SK-N-SH (cell line): ENCODE measurements around the gene ZNF784. TPM values are rescaled to one million over a fixed set of nuclear protein-coding genes. Genes with fewer than 3 reads are reported as not detected.

Experiments used
- CTCF ChIA-PET: fragments of 300-600, 350-600 bp; formaldehyde crosslinking; extraction: SDS; loops from one replicate; lab custom pipeline; 2021; lab: Yijun Ruan, JAX
- POLR2A ChIA-PET: fragments of 350-600 bp; sonication (Branson Sonifier 250); formaldehyde crosslinking; extraction: SDS; loops from one replicate; lab custom pipeline; 2020; ENCODE audit warnings: antibody characterized with exemption, inconsistent platforms; lab: Yijun Ruan, JAX
- DNase-seq: peaks from one replicate; pipeline ENCODE4 v3.0.0; 2012
- H2AFZ ChIP-seq: fragments of 200-600 bp; sonication (generic); 2 replicates; pipeline ENCODE4 v1.8.1; 2016; ENCODE audit warnings: antibody characterized with exemption, mild to moderate bottlenecking, low read depth
- H3F3A ChIP-seq: fragments of 200-600 bp; sonication (generic); replicated peaks from 2 replicates; pipeline ENCODE3; 2016; ENCODE audit warnings: antibody characterized with exemption, mild to moderate bottlenecking; ENCODE audit not compliant: insufficient read depth
- H3K27ac ChIP-seq, 2 experiments: fragments of 200-500 bp in 1 of 2; fragments of 200-600 bp in 1 of 2; sonication (Bioruptor generic) in 1 of 2; sonication (generic), shearing (Covaris generic) in 1 of 2; 2 replicates each; pipeline versions ENCODE4 v1.5.1 to v1.6.1; 2014 to 2016; ENCODE audit warnings: low read depth in 2 of 2, inconsistent platforms in 1 of 2, low read length in 1 of 2, mild to moderate bottlenecking in 1 of 2, mixed read lengths in 1 of 2
- H3K27me3 ChIP-seq: fragments of 200-600 bp; sonication (generic), shearing (Covaris generic); 2 replicates; pipeline ENCODE4 v1.6.1; 2016; ENCODE audit warnings: mixed run types; ENCODE audit not compliant: insufficient read depth
- H3K36me3 ChIP-seq, 2 experiments: fragments of 200-500 bp in 1 of 2; fragments of 200-600 bp in 1 of 2; sonication (Bioruptor generic) in 1 of 2; sonication (generic) in 1 of 2; replicated peaks in 1 of 2; 2 replicates each; pipeline versions ENCODE3 to v1.5.1; 2014 to 2016; ENCODE audit warnings: low read length in 1 of 2, mild to moderate bottlenecking in 1 of 2; ENCODE audit not compliant: insufficient read depth in 2 of 2, control insufficient read depth in 1 of 2
- H3K4me1 ChIP-seq, 2 experiments: fragments of 200-500 bp in 1 of 2; fragments of 200-600 bp in 1 of 2; sonication (Bioruptor generic) in 1 of 2; sonication (generic), shearing (Covaris generic) in 1 of 2; 2 replicates each; pipeline versions ENCODE4 v1.5.1 to v1.6.1; 2014 to 2016; ENCODE audit warnings: low read depth in 1 of 2, low read length in 1 of 2, mixed run types in 1 of 2; ENCODE audit not compliant: insufficient read depth in 2 of 2, control insufficient read depth in 1 of 2
- H3K4me2 ChIP-seq: fragments of 200-600 bp; sonication (generic), shearing (Covaris generic); 2 replicates; pipeline ENCODE4 v1.6.1; 2017; ENCODE audit warnings: mixed run types
- H3K4me3 ChIP-seq, 2 experiments: fragments of 200-500 bp in 1 of 2; fragments of 200-600 bp in 1 of 2; sonication (Bioruptor generic) in 1 of 2; sonication (generic), shearing (Covaris generic) in 1 of 2; 2 replicates each; pipeline versions ENCODE4 v1.5.1 to v1.8.1; 2014 to 2016; ENCODE audit warnings: low read depth in 2 of 2, inconsistent platforms in 1 of 2, low read length in 1 of 2, mild to moderate bottlenecking in 1 of 2, mixed read lengths in 1 of 2, moderate library complexity in 1 of 2
- H3K79me2 ChIP-seq: fragments of 200-600 bp; sonication (generic); 2 replicates; pipeline ENCODE4 v1.8.1; 2017; ENCODE audit warnings: mild to moderate bottlenecking; ENCODE audit not compliant: insufficient read depth
- H3K9ac ChIP-seq: fragments of 200-600 bp; sonication (generic); 2 replicates; pipeline ENCODE4 v1.6.1; 2017; ENCODE audit warnings: mixed run types
- H3K9me2 ChIP-seq: fragments of 200-600 bp; sonication (generic); 2 replicates; pipeline ENCODE4 v1.6.1; 2017; ENCODE audit warnings: mixed run types
- H3K9me3 ChIP-seq: fragments of 200-600 bp; sonication (generic); 2 replicates; pipeline ENCODE4 v1.6.1; 2017; ENCODE audit warnings: mixed run types, mild to moderate bottlenecking, moderate library complexity
- H4K20me1 ChIP-seq: fragments of 200-600 bp; sonication (generic); 2 replicates; pipeline ENCODE4 v1.6.1; 2017; ENCODE audit warnings: mild to moderate bottlenecking, mixed run types; ENCODE audit not compliant: insufficient read depth
- EP300 ChIP-seq, 2 experiments: IDR thresholded peaks; 2 replicates each; pipeline versions ENCODE4 v1.4.0 to v1.6.1; 2012; ENCODE audit warnings: borderline replicate concordance in 1 of 2, low read depth in 1 of 2, low read length in 1 of 2
- FOXM1 ChIP-seq: IDR thresholded peaks from 2 replicates; pipeline ENCODE4 v1.4.0; 2012; ENCODE audit warnings: low read depth, mild to moderate bottlenecking
- GABPA ChIP-seq: IDR thresholded peaks from 2 replicates; pipeline ENCODE4 v1.4.0; 2012; ENCODE audit warnings: low read depth, mild to moderate bottlenecking
- RXRA ChIP-seq: IDR thresholded peaks from 2 replicates; pipeline ENCODE4 v1.4.0; 2012; ENCODE audit warnings: low read depth, mild to moderate bottlenecking, borderline replicate concordance
- SMC3 ChIP-seq: IDR thresholded peaks from 2 replicates; pipeline ENCODE4 v1.6.1; 2012; ENCODE audit warnings: low read depth, low read length, improper control_type of control experiment
- TAF1 ChIP-seq: IDR thresholded peaks from 2 replicates; pipeline ENCODE4 v1.6.1; 2012; ENCODE audit warnings: low read depth, mild to moderate bottlenecking, low read length, moderate library complexity, borderline replicate concordance
- whole genome bisulfite sequencing: methylation state at CpG from one replicate; pipeline ENCODE4 v1.1.6; 2017; ENCODE audit warnings: low lambda C conversion rate; 5-methylcytosine and 5-hydroxymethylcytosine counted together
- polyA plus RNA-seq, 3 experiments: library from polyadenylated mRNA; depleted of rRNA; stranded (reverse); fragments of >200 nt; gene quantifications; 2 replicates each; pipeline ENCODE4 v1.2.3, GENCODE V29; 2012
- TF ChIP-seq, protein P1 (sequence below): IDR thresholded peaks from 2 replicates; pipeline ENCODE4; 2012
- TF ChIP-seq, protein P2 (sequence below): fragments of 150-350 bp; IDR thresholded peaks from 2 replicates; pipeline ENCODE4 v1.6.1; 2017; ENCODE audit warnings: antibody characterized with exemption, low read length, low read depth, borderline replicate concordance
- TF ChIP-seq, protein P3 (sequence below): IDR thresholded peaks from 2 replicates; pipeline ENCODE4 v1.4.0; 2012; ENCODE audit warnings: low read depth, borderline replicate concordance
- TF ChIP-seq, protein P4 (sequence below): IDR thresholded peaks from 2 replicates; pipeline ENCODE4 v1.6.1; 2012; ENCODE audit warnings: mild to moderate bottlenecking, low read depth, low read length, moderate library complexity

The ZNF784 gene
- polyA plus RNA-seq, 1 of the 3 experiments (the other 2 are of a cell fraction), result 5.5 TPM

DNA sequence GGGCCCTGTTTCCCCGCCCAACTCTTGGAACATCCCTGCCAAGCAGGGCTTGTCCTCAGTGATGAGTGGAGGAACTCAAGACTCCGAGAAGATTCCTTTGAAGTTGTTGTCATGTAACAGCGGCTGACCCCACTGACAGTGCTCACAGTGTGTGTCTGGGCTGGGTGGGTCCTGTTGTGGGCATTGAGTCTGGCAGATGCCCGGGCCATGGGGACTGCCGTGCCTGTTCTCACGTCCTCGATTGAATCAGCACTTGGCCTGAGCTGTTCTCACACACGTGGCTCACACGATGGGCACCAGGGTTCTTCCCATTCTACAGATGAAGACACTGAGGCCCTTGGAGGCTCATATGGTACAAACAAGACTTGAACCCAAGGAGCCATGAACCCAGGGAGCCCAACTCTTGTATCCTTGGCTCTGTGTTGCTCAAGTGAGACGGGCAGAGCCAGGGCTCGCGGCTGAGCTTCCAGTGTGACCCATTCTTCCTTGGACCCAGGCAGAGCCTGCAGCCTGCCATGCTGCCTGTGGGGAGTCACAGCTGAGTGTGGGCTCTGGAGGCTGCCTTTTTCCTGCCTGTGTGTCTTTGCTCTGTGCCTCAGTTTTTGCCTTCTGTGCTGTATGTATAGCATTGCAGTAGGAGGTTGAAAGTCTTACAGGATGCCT, 42.1 kb upstream of the ZNF784 start:
- Histone ChIP-seq H3K9ac (no peak overlapping the region), H3K4me3 (no peak overlapping the region), H3K79me2 (peaks cover 88% of the 10 kb centered on the region), H3K36me3 (peaks cover 21 to 69% of the 10 kb centered on the region in 2 experiments), H3K4me2 (no peak overlapping the region), H3F3A (peaks cover 11% of the 10 kb centered on the region), H3K9me2 (no peaks in the 10 kb centered on the region), H4K20me1 (peaks cover 88% of the 10 kb centered on the region), H3K9me3 (no peaks in the 10 kb centered on the region), H3K4me1 (no peaks in the 10 kb centered on the region; a peak in 1 of 4 replicates), H2AFZ (no peak overlapping the region), H3K27me3 (no peaks in the 10 kb centered on the region), H3K27ac (no peak overlapping the region)
- CTCF ChIA-PET, result no interaction called here
- WGBS, result 79% methylated on average over 12 of the region's 12 CpGs
- no peak for DNase-seq
- TF ChIP-seq RXRA (no peak), GABPA (no peak), TAF1 (no peak), SMC3 (no peak), EP300 (IDR thresholded peaks at IDR 0.05; ENCODE audit: borderline replicate concordance in 1 of 2, low read depth in 1 of 2, low read length in 1 of 2) (no peak), FOXM1 (no peak)
- TF ChIP-seq, protein P1, sequence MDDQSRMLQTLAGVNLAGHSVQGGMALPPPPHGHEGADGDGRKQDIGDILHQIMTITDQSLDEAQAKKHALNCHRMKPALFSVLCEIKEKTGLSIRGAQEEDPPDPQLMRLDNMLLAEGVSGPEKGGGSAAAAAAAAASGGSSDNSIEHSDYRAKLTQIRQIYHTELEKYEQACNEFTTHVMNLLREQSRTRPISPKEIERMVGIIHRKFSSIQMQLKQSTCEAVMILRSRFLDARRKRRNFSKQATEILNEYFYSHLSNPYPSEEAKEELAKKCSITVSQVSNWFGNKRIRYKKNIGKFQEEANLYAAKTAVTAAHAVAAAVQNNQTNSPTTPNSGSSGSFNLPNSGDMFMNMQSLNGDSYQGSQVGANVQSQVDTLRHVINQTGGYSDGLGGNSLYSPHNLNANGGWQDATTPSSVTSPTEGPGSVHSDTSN, result no peak
- TF ChIP-seq, protein P2, sequence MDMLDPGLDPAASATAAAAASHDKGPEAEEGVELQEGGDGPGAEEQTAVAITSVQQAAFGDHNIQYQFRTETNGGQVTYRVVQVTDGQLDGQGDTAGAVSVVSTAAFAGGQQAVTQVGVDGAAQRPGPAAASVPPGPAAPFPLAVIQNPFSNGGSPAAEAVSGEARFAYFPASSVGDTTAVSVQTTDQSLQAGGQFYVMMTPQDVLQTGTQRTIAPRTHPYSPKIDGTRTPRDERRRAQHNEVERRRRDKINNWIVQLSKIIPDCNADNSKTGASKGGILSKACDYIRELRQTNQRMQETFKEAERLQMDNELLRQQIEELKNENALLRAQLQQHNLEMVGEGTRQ, result no peak
- TF ChIP-seq, protein P3, sequence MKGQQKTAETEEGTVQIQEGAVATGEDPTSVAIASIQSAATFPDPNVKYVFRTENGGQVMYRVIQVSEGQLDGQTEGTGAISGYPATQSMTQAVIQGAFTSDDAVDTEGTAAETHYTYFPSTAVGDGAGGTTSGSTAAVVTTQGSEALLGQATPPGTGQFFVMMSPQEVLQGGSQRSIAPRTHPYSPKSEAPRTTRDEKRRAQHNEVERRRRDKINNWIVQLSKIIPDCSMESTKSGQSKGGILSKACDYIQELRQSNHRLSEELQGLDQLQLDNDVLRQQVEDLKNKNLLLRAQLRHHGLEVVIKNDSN, result no peak
- TF ChIP-seq, protein P4, sequence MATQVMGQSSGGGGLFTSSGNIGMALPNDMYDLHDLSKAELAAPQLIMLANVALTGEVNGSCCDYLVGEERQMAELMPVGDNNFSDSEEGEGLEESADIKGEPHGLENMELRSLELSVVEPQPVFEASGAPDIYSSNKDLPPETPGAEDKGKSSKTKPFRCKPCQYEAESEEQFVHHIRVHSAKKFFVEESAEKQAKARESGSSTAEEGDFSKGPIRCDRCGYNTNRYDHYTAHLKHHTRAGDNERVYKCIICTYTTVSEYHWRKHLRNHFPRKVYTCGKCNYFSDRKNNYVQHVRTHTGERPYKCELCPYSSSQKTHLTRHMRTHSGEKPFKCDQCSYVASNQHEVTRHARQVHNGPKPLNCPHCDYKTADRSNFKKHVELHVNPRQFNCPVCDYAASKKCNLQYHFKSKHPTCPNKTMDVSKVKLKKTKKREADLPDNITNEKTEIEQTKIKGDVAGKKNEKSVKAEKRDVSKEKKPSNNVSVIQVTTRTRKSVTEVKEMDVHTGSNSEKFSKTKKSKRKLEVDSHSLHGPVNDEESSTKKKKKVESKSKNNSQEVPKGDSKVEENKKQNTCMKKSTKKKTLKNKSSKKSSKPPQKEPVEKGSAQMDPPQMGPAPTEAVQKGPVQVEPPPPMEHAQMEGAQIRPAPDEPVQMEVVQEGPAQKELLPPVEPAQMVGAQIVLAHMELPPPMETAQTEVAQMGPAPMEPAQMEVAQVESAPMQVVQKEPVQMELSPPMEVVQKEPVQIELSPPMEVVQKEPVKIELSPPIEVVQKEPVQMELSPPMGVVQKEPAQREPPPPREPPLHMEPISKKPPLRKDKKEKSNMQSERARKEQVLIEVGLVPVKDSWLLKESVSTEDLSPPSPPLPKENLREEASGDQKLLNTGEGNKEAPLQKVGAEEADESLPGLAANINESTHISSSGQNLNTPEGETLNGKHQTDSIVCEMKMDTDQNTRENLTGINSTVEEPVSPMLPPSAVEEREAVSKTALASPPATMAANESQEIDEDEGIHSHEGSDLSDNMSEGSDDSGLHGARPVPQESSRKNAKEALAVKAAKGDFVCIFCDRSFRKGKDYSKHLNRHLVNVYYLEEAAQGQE, result no peak
- TF ChIP-seq, all 33 proteins: peak for 0
- POLR2A ChIA-PET, result no interaction called here
